ENCODE measurements around the gene PDE1A. TPM values are rescaled to one million over a fixed set of nuclear protein-coding genes. Genes with fewer than 3 reads are reported as not detected.
"Not testable (repeated sequence)": the region's sequence is repeated elsewhere in the genome, so short reads cannot be mapped to it uniquely, and the experiment has no call there.

The PDE1A gene
- total and polyA plus RNA-seq, 4 donors: 0.64 to 5.2 (median 1.7) TPM

- Histone ChIP-seq H3K36me3 (ENCODE audit: control insufficient read depth in 4 of 4, insufficient read depth in 3 of 4, low read depth in 1 of 4, low read length in 3 of 4) (no peaks in the 10 kb centered on the region), H3K4me1 (ENCODE audit: control insufficient read depth in 4 of 4, insufficient read depth in 4 of 4, low read length in 3 of 4) (no peaks in the 10 kb centered on the region), H3K9ac (ENCODE audit: low read depth in 1 of 2, low read length in 2 of 2) (no peak overlapping the region), H3K27ac (ENCODE audit: low read depth in 1 of 2, low read length in 2 of 2) (no peak overlapping the region), H3K9me3 (ENCODE audit: control insufficient read depth in 4 of 4, low read length in 3 of 4) (no peaks in the 10 kb centered on the region), H3K4me3 (ENCODE audit: low read depth in 1 of 3, low read length in 3 of 3) (no peak overlapping the region), H3K27me3 (ENCODE audit: control insufficient read depth in 4 of 4, insufficient read depth in 4 of 4, low read length in 3 of 4) (no peaks in the 10 kb centered on the region)
- DNase-seq (ENCODE audit: low spot score): no peak
- TF ChIP-seq ZBTB33 (IDR thresholded peaks at IDR 0.05): no peak
- WGBS: 49% methylated on average over 2 of the region's 2 CpGs
Observed at GRCh38 chr2:182391443-182391842, 35.4 kb downstream of the PDE1A start.

- not testable (repeated sequence) for H3K9me3 ChIP-seq (ENCODE audit: control insufficient read depth in 4 of 4, low read length in 3 of 4); H3K9ac ChIP-seq (ENCODE audit: low read depth in 1 of 2, low read length in 2 of 2); H3K27me3 ChIP-seq (ENCODE audit: control insufficient read depth in 4 of 4, insufficient read depth in 4 of 4, low read length in 3 of 4); H3K27ac ChIP-seq (ENCODE audit: low read depth in 1 of 2, low read length in 2 of 2); DNase-seq (ENCODE audit: low spot score); H3K36me3 ChIP-seq (ENCODE audit: control insufficient read depth in 4 of 4, insufficient read depth in 3 of 4, low read depth in 1 of 4, low read length in 3 of 4); H3K4me3 ChIP-seq (ENCODE audit: low read depth in 1 of 3, low read length in 3 of 3); H3K4me1 ChIP-seq (ENCODE audit: control insufficient read depth in 4 of 4, insufficient read depth in 4 of 4, low read length in 3 of 4)
- WGBS: 87% methylated on average over 42 of the region's 42 CpGs
Observed at GRCh38 chr2:182386267-182386880, 40.5 kb downstream of the PDE1A start.

- no peak for DNase-seq (ENCODE audit: low spot score)
- H3K36me3 ChIP-seq (ENCODE audit: control insufficient read depth in 4 of 4, insufficient read depth in 3 of 4, low read depth in 1 of 4, low read length in 3 of 4): no peaks in the 10 kb centered on the region
- H3K27ac ChIP-seq (ENCODE audit: low read depth in 1 of 2, low read length in 2 of 2): no peak overlapping the region
- peaks cover 0 to 8% (median 4%) of the 10 kb centered on the region in 4 donors for H3K9me3 ChIP-seq (ENCODE audit: control insufficient read depth in 4 of 4, low read length in 3 of 4)
- H3K9ac ChIP-seq (ENCODE audit: low read depth in 1 of 2, low read length in 2 of 2): no peak overlapping the region
- TF ChIP-seq, protein P1, sequence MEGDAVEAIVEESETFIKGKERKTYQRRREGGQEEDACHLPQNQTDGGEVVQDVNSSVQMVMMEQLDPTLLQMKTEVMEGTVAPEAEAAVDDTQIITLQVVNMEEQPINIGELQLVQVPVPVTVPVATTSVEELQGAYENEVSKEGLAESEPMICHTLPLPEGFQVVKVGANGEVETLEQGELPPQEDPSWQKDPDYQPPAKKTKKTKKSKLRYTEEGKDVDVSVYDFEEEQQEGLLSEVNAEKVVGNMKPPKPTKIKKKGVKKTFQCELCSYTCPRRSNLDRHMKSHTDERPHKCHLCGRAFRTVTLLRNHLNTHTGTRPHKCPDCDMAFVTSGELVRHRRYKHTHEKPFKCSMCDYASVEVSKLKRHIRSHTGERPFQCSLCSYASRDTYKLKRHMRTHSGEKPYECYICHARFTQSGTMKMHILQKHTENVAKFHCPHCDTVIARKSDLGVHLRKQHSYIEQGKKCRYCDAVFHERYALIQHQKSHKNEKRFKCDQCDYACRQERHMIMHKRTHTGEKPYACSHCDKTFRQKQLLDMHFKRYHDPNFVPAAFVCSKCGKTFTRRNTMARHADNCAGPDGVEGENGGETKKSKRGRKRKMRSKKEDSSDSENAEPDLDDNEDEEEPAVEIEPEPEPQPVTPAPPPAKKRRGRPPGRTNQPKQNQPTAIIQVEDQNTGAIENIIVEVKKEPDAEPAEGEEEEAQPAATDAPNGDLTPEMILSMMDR (IDR thresholded peaks at IDR 0.05; ENCODE audit: low read depth, low read length, missing input control): no peak
- TF ChIP-seq FOXA2 (IDR thresholded peaks at IDR 0.05) (no peak), FOXA1 (IDR thresholded peaks at IDR 0.05) (no peak), YY1 (IDR thresholded peaks at IDR 0.05) (no peak), HNF4A (conservative IDR thresholded peaks at IDR 0.05) (no peak), EGR1 (IDR thresholded peaks at IDR 0.05; ENCODE audit: low read depth in 2 of 2) (no peak), MAX (IDR thresholded peaks at IDR 0.05) (no peak), ZBTB33 (IDR thresholded peaks at IDR 0.05) (no peak), NR2F2 (IDR thresholded peaks at IDR 0.05) (no peak), JUND (IDR thresholded peaks at IDR 0.05) (no peak), RAD21 (IDR thresholded peaks at IDR 0.05) (no peak), REST (IDR thresholded peaks at IDR 0.05) (no peak), ATF3 (IDR thresholded peaks at IDR 0.05) (no peak), HNF4G (IDR thresholded peaks at IDR 0.05) (no peak), SP1 (IDR thresholded peaks at IDR 0.05) (no peak), RXRA (IDR thresholded peaks at IDR 0.05) (no peak), GABPA (IDR thresholded peaks at IDR 0.05 in 1 of 2, conservative IDR thresholded peaks at IDR 0.05 in 1 of 2) (no peak), TAF1 (conservative IDR thresholded peaks at IDR 0.05) (no peak)
- H3K4me3 ChIP-seq (ENCODE audit: low read depth in 1 of 3, low read length in 3 of 3): no peak overlapping the region
- H3K4me1 ChIP-seq (ENCODE audit: control insufficient read depth in 4 of 4, insufficient read depth in 4 of 4, low read length in 3 of 4): no peaks in the 10 kb centered on the region
- no peaks in the 10 kb centered on the region for H3K27me3 ChIP-seq (ENCODE audit: control insufficient read depth in 4 of 4, insufficient read depth in 4 of 4, low read length in 3 of 4)
Observed at GRCh38 chr2:182384860-182385259, 42.0 kb downstream of the PDE1A start.
